Keratinocyte (primary cell): ENCODE data around the gene ASS1. TPM values are rescaled to one million over a fixed set of nuclear protein-coding genes. Genes with fewer than 3 reads are reported as not detected.

Experiments used
- DNase-seq: peaks from one replicate; pipeline ENCODE4 v3.0.0-alpha.2; 2011; ENCODE audit warnings: low read depth, missing footprints, low spot score
- FAIRE-seq: peaks from 2 replicates; lab custom pipeline; 2011; peaks lifted over from hg19 to GRCh38; lab: Jason Lieb, UNC
- H2AFZ ChIP-seq: 2 replicates; pipeline ENCODE4 v1.6.0; 2012; ENCODE audit warnings: low read length, control low read depth, inconsistent platforms; ENCODE audit not compliant: control insufficient read depth
- H3K27ac ChIP-seq: 2 replicates; pipeline ENCODE4 v1.5.1; 2011; ENCODE audit warnings: low read length; ENCODE audit not compliant: control insufficient read depth, insufficient read depth
- H3K27me3 ChIP-seq: 3 replicates; pipeline ENCODE4 v1.6.0; 2011; ENCODE audit warnings: low read length; ENCODE audit not compliant: control insufficient read depth, insufficient read depth; ENCODE audit errors: extremely low read depth
- H3K36me3 ChIP-seq, 2 experiments: 2 replicates in 1 of 2; 3 replicates in 1 of 2; pipeline ENCODE4 v1.5.1; 2011; ENCODE audit warnings: low read length in 2 of 2, mild to moderate bottlenecking in 1 of 2; ENCODE audit not compliant: control insufficient read depth in 2 of 2, insufficient read depth in 2 of 2; ENCODE audit errors: extremely low read depth in 1 of 2
- H3K4me1 ChIP-seq: 3 replicates; pipeline ENCODE4 v1.5.1; 2011; ENCODE audit warnings: low read length; ENCODE audit not compliant: control insufficient read depth, insufficient read depth; ENCODE audit errors: extremely low read depth
- H3K4me2 ChIP-seq: 3 replicates; pipeline ENCODE4 v1.6.0; 2011; ENCODE audit warnings: low read depth, low read length; ENCODE audit not compliant: control insufficient read depth, insufficient read depth; ENCODE audit errors: extremely low read depth
- H3K4me3 ChIP-seq, 3 experiments: fragments of 200-600 bp in 1 of 3; sonication (generic) in 1 of 3; 2 replicates in 2 of 3; 3 replicates in 1 of 3; pipeline ENCODE4 v1.5.1; 2011 to 2016; ENCODE audit warnings: low read length in 3 of 3, mild to moderate bottlenecking in 3 of 3, control low read depth in 2 of 3, inconsistent platforms in 1 of 3, low read depth in 1 of 3, mixed read lengths in 1 of 3, mixed run types in 1 of 3, moderate library complexity in 1 of 3; ENCODE audit not compliant: control insufficient read depth in 2 of 3, insufficient read depth in 2 of 3; ENCODE audit errors: extremely low read depth in 1 of 3
- H3K79me2 ChIP-seq: 2 replicates; pipeline ENCODE4 v1.6.0; 2012; ENCODE audit warnings: low read length; ENCODE audit not compliant: control insufficient read depth, insufficient read depth
- H3K9ac ChIP-seq: 3 replicates; pipeline ENCODE4 v1.6.0; 2011; ENCODE audit warnings: low read length; ENCODE audit not compliant: control insufficient read depth, insufficient read depth; ENCODE audit errors: extremely low read depth
- H3K9me1 ChIP-seq: 3 replicates; pipeline ENCODE4 v1.6.0; 2011; ENCODE audit warnings: low read length; ENCODE audit not compliant: control insufficient read depth, insufficient read depth; ENCODE audit errors: extremely low read depth
- H3K9me3 ChIP-seq: 2 replicates; pipeline ENCODE4 v1.5.1; 2012; ENCODE audit warnings: low read depth, low read length; ENCODE audit not compliant: control insufficient read depth
- H4K20me1 ChIP-seq: 3 replicates; pipeline ENCODE4 v1.6.0; 2011; ENCODE audit warnings: low read length; ENCODE audit not compliant: control insufficient read depth, insufficient read depth; ENCODE audit errors: extremely low read depth
- CTCF ChIP-seq, 3 experiments: IDR thresholded peaks in 1 of 3; conservative IDR thresholded peaks in 1 of 3; optimal IDR thresholded peaks in 1 of 3; 2 replicates in 2 of 3; 3 replicates in 1 of 3; pipeline versions ENCODE3 to v1.5.1; 2011; ENCODE audit warnings: low read length in 3 of 3, mild to moderate bottlenecking in 3 of 3, moderate library complexity in 2 of 3, control low read depth in 1 of 3, inconsistent platforms in 1 of 3; ENCODE audit not compliant: insufficient read depth in 2 of 3; ENCODE audit errors: extremely low read depth in 1 of 3
- EZH2 ChIP-seq: IDR thresholded peaks from one replicate; pipeline ENCODE4 v1.6.1; 2012; ENCODE audit warnings: inconsistent platforms, mild to moderate bottlenecking, low read length, moderate library complexity
- dilution Hi-C: fragments of 300-500 bp; cut with MboI; formaldehyde crosslinking; loops from one replicate; pipeline ENCODE4 v1.7.0; 2020; ENCODE audit warnings: low sequenced_read_pairs; ENCODE audit not compliant: extremely low pct_ligation_motif_present
- polyA plus RNA-seq, 5 experiments: library from polyadenylated mRNA; depleted of rRNA in 3 of 5; stranded (reverse) in 3 of 5; stranded (forward) in 1 of 5; unstranded in 1 of 5; fragments of >200 nt; gene quantifications; 1 replicate in 1 of 5; 2 replicates in 3 of 5; 3 replicates in 1 of 5; pipeline versions ENCODE4 v1.2.1 to v1.2.3, GENCODE V29; 2011 to 2012; ENCODE audit warnings: missing spikeins in 2 of 5, low read depth in 1 of 5, low replicate concordance in 1 of 5

ASS1 gene
- polyA plus RNA-seq, 1 donor (not counting 4 experiments of a cell fraction or from before 2014, with no cell fraction given): 52.4 TPM

- DNase-seq (no peak), FAIRE-seq (no peak)
- Histone ChIP-seq H3K27ac (no peak overlapping the region), H3K4me3 (no peak overlapping the region), H3K36me3 (no peaks in the 10 kb centered on the region), H3K4me1 (peaks cover 4% of the 10 kb centered on the region), H3K9ac (no peak overlapping the region), H3K27me3 (peaks cover 4% of the 10 kb centered on the region), H2AFZ (no peak overlapping the region), H3K79me2 (no peaks in the 10 kb centered on the region), H3K9me1 (no peaks in the 10 kb centered on the region), H4K20me1 (no peaks in the 10 kb centered on the region), H3K9me3 (no peaks in the 10 kb centered on the region), H3K4me2 (no peak overlapping the region)
- TF ChIP-seq CTCF (optimal IDR thresholded peaks at IDR 0.05 in 1 of 3, IDR thresholded peaks at IDR 0.05 in 1 of 3, conservative IDR thresholded peaks at IDR 0.05 in 1 of 3; ENCODE audit: extremely low read depth in 1 of 3, insufficient read depth in 2 of 3, low read length in 3 of 3) (no peak), EZH2 (no peak)
- dilution Hi-C loops: no loop called here
These were observed 48.2 kb upstream of the ASS1 start for GRCh38 chr9:130396581-130396980.

GRCh38 chr9:130398487-130399240 is 46.1 kb upstream of the ASS1 start:
- Histone ChIP-seq H2AFZ (no peak overlapping the region), H3K4me3 (no peak overlapping the region), H3K79me2 (no peaks in the 10 kb centered on the region), H3K9ac (no peak overlapping the region), H3K9me3 (no peaks in the 10 kb centered on the region), H3K36me3 (no peaks in the 10 kb centered on the region), H3K4me1 (no peaks in the 10 kb centered on the region), H3K27ac (no peak overlapping the region), H3K27me3 (peaks cover 7% of the 10 kb centered on the region), H4K20me1 (no peaks in the 10 kb centered on the region), H3K9me1 (no peaks in the 10 kb centered on the region), H3K4me2 (no peak overlapping the region)
- FAIRE-seq (no peak), DNase-seq (no peak)
- dilution Hi-C loops: no loop called here
- TF ChIP-seq EZH2 (no peak), CTCF (optimal IDR thresholded peaks at IDR 0.05 in 1 of 3, IDR thresholded peaks at IDR 0.05 in 1 of 3, conservative IDR thresholded peaks at IDR 0.05 in 1 of 3; ENCODE audit: extremely low read depth in 1 of 3, insufficient read depth in 2 of 3, low read length in 3 of 3) (no peak)
